HAP-1 (cell line): Measurements from ENCODE around the gene UGGT2.
"Not testable (repeated sequence)": the region's sequence is repeated elsewhere in the genome, so short reads cannot be mapped to it uniquely, and the experiment has no call there.

Source experiments
- DNase-seq, 2 experiments: peaks; one replicate each; pipeline ENCODE4 v3.0.0-alpha.2; 2016 to 2020; ENCODE audit warnings: low spot score in 2 of 2
- H3K27me3 ChIP-seq: fragments of 250-450 bp; sonication (Bioruptor Pico); 2 replicates; pipeline ENCODE4 v1.5.1; 2020; ENCODE audit warnings: low read depth, mild to moderate bottlenecking, moderate library complexity
- H3K36me3 ChIP-seq: fragments of 250-450 bp; sonication (Bioruptor Pico); replicated peaks from 2 replicates; pipeline ENCODE4 v1.5.1; 2020; ENCODE audit warnings: mild to moderate bottlenecking
- H3K4me1 ChIP-seq: fragments of 250-450 bp; sonication (Bioruptor Pico); 2 replicates; pipeline ENCODE4 v1.5.1; 2020; ENCODE audit warnings: mild to moderate bottlenecking
- H3K4me3 ChIP-seq: fragments of 250-450 bp; sonication (Bioruptor Pico); 2 replicates; pipeline ENCODE4 v1.5.1; 2020; ENCODE audit warnings: mild to moderate bottlenecking, moderate library complexity
- H3K9me3 ChIP-seq: fragments of 250-450 bp; sonication (Bioruptor Pico); 2 replicates; pipeline ENCODE4 v1.5.1; 2020; ENCODE audit warnings: mild to moderate bottlenecking, moderate library complexity
- in situ Hi-C: fragments of 300-500 bp; cut with MboI; formaldehyde crosslinking; loops from 3 replicates; pipeline ENCODE4 v1.14.3; 2020; ENCODE audit warnings: low sequenced_read_pairs, inconsistent platforms, mixed read lengths

Gene UGGT2

DNA sequence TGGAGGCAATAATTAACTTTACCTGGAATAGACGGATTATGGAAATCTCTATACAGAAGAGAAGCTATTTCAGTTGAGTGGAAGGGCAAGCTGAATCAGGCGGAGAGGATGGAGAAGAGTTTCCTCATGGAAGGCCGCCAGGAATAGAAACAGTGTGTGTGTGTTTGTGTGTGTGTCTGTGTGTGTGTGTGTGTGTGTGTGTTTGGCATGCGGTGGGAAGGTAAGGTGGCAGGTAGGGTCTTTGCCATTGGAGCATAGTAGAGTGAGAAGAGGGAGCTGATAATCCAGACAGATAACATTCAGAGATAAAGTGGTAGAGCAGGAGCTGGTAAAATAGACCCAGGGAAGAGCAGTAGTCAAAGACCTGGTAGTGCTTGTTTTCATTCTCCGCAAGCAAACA lies 27.5 kb upstream of the UGGT2 start:
- H3K4me3 ChIP-seq = no peak overlapping the region
- no peak for DNase-seq
- no peaks in the 10 kb centered on the region for H3K9me3 ChIP-seq
- no peaks in the 10 kb centered on the region for H3K36me3 ChIP-seq
- no peaks in the 10 kb centered on the region; the same call in 1 of the 2 replicates for H3K4me1 ChIP-seq
- H3K27me3 ChIP-seq = peaks cover 10% of the 10 kb centered on the region
- in situ Hi-C loops = no loop called here

DNA sequence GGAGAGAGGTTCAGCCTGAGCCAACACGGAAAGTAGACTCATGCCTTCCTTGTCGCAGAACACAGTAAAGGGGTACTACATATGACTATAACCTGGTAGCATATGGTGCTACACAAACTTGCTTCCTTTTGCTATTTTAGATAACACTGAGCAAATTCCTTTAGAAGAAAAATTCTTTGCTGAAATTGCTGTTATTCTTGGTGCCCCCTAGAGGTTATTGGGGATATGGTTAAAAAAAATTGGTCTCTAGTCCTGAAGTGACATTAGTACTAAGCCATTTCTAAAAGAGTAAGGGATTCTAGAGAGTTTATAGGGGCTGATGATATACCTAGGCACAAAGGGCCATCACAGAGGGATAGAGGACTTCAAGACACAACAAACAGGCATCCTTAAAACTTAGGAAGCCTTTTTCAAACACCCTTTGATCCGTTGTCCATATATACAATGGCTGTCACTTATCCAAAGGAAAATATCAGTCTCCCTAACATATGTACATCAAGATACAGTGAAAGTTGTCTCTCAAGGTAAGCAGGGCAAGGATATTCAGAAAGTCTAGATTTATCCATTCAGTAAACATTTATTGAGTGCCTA lies 22.8 kb upstream of the UGGT2 start:
- in situ Hi-C loops = no loop called here
- no peaks in the 10 kb centered on the region for H3K4me1 ChIP-seq
- DNase-seq = peak in 1 of 2 experiments; percentile 26
- H3K4me3 ChIP-seq = no peak overlapping the region
- H3K36me3 ChIP-seq = no peaks in the 10 kb centered on the region
- H3K9me3 ChIP-seq = no peaks in the 10 kb centered on the region
- peaks cover 5% of the 10 kb centered on the region for H3K27me3 ChIP-seq

DNA sequence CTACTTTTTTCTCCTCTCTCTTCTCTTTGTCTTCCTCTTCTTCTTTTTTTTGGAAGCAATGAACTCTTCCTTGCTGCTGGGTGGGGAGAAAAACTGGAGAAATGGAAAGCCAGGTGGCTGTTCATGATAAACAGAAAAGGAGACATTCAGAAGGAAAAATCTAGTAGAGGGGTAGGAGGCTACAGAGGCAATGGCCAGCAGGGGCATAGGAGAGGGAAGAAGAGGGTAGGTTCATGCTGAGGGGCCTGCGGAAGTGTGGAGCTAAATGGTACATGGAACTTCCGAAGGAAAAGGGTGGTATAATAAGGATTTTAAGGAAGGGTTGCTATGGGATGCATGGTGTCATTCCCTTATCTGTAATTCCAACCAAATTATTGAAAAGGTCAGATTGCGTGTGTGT lies 19.2 kb upstream of the UGGT2 start:
- no peak for DNase-seq
- in situ Hi-C loops = no loop called here
- Histone ChIP-seq H3K36me3 (no peaks in the 10 kb centered on the region), H3K27me3 (no peaks in the 10 kb centered on the region), H3K4me3 (no peak overlapping the region), H3K4me1 (no peaks in the 10 kb centered on the region), H3K9me3 (no peaks in the 10 kb centered on the region)

DNA sequence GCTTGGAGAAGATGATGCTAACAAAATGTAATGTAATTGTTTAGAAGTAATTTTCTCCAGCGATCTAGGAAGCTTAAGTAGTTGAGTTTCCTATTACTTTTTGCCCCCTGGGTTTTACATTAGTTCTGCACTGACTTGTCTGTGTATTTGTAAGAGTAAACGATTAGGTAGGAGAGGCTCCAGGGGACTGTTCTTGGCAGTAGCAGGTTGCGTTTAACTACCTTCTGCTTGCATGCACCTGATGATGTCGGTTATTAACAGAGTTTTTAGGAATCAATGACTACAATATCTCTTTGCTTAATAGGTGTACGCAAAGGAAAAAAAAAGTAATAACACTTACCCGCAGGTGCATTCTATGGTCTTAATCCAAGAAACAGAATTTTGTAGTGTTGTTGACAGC lies 18.3 kb upstream of the UGGT2 start:
- Histone ChIP-seq H3K36me3 (no peaks in the 10 kb centered on the region), H3K4me1 (no peaks in the 10 kb centered on the region), H3K4me3 (no peak overlapping the region), H3K27me3 (no peaks in the 10 kb centered on the region), H3K9me3 (no peaks in the 10 kb centered on the region)
- no peak for DNase-seq
- in situ Hi-C loops = no loop called here

DNA sequence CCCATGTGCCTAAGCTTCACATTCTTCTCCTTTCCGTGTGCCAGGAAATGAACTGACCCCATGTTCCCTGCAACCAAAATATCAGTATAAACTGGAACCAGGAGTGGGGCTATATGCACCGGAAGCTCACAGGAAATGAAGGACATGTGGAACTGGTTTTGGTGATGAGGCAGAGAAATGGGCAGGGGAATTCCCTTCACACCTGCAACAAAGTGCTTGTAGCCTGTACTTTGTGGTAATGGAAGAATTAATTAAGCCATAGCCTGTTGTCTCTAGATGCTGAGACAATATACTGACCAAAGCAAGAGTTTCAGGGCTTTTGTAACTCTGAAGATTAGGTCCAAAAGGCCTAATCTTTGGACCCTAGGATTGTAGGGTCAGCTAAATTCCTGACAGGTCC lies 15.5 kb upstream of the UGGT2 start:
- in situ Hi-C loops = no loop called here
- no peaks in the 10 kb centered on the region for H3K4me1 ChIP-seq
- H3K27me3 ChIP-seq = peaks cover 3% of the 10 kb centered on the region
- DNase-seq = no peak
- H3K4me3 ChIP-seq = no peak overlapping the region
- no peaks in the 10 kb centered on the region for H3K36me3 ChIP-seq
- H3K9me3 ChIP-seq = no peaks in the 10 kb centered on the region

DNA sequence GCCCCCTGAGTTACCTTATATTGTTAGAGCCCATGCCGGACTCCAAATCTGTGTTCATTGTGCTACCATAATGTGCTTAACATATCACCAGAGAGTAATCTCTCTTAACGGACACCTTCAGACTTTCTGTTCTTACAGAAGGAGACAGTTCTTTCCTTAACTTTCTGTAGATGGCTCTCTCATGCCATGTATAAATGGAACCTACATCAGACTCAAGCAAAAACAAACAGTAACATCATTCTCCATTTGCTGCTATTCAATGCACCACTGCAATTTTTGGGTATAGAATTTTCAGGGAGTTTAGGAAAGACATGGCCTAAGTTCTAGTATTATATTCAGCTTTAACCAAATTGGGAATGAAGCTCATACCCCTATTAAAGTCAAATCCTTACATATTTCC lies 12.6 kb upstream of the UGGT2 start:
- in situ Hi-C loops = no loop called here
- Histone ChIP-seq H3K36me3 (no peaks in the 10 kb centered on the region), H3K27me3 (peaks cover 12% of the 10 kb centered on the region), H3K4me1 (no peaks in the 10 kb centered on the region), H3K4me3 (no peak overlapping the region), H3K9me3 (no peaks in the 10 kb centered on the region)
- no peak for DNase-seq

DNA sequence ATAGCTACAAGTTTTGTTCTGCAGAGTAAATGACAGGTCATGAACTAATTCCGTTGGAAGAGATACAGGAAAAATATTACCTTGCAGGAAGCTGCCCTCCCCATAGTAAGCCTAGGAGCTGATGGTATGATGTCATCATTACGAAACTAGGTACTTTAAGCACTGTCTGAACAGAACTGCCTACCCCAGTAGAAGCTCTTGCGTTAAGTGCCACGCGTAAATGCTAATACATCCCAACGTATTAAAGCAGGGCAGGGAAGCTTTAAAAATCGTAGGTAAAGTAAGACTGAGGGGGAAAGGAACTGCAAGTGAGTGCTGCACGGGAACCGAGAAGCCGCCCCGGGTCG lies 572 bp downstream of the UGGT2 start:
- DNase-seq = no peak
- in situ Hi-C loops = no loop called here
- Histone ChIP-seq H3K36me3 (peaks cover 3% of the 10 kb centered on the region), H3K9me3 (peaks cover 6% of the 10 kb centered on the region; the same call in 1 of the 2 replicates), H3K4me3 (peak overlapping the region; percentile 87), H3K4me1 (peaks cover 7% of the 10 kb centered on the region), H3K27me3 (no peaks in the 10 kb centered on the region)

DNA sequence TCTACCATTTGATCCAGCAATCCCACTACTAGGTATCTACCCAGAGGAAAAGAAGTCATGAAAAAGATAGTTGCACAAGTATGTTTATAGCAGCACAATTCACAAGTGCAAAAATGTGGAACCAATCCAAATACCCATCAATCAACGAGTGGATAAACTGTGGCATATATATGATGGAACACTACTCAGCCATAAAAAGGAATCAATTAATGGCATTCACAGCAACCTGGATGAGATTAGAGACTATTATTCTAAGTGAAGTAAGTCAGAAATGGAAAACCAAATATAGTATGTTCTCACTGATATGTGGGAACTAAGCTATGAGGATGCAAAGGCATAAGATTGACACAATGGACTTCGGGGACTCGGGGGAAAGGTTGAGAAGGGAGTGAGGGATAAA lies 1.3 kb downstream of the UGGT2 start:
- H3K27me3 ChIP-seq, H3K9me3 ChIP-seq, H3K4me1 ChIP-seq, in situ Hi-C loops, H3K36me3 ChIP-seq, DNase-seq: not testable (repeated sequence)
- H3K4me3 ChIP-seq = peak overlapping the region; percentile 87

DNA sequence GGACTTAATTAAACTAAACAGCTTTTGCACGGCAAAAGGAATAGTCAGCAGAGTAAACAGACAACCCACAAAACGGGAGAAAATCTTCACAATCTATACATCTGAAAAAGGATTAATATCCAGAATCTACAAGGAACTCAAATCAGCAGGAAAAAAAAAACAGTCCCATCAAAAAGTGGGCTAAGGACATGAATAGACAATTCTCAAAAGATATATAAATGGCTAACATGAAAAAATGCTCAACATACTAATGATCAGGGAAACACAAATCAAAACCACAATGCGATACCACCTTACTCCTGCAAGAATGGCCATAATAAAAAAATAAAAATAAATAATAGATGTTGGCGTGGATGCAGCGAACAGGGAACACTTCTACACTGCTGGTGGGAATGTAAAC lies 1.7 kb downstream of the UGGT2 start:
- H3K9me3 ChIP-seq, in situ Hi-C loops, H3K4me1 ChIP-seq, DNase-seq, H3K27me3 ChIP-seq, H3K4me3 ChIP-seq, H3K36me3 ChIP-seq: not testable (repeated sequence)

DNA sequence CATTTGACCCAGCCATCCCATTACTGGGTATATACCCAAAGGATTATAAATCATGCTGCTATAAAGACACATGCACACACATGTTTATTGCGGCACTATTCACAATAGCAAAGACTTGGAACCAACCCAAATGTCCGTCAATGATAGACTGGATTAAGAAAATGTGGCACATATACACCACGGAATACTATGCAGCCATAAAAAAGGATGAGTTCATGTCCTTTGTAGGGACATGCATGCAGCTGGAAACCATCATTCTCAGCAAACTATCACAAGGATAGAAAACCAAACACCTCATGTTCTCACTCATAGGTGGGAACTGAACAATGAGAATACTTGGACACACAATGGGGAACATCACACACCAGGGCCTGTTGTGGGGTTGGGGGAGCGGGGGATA lies 2.2 kb downstream of the UGGT2 start:
- H3K9me3 ChIP-seq, in situ Hi-C loops, H3K4me3 ChIP-seq, H3K36me3 ChIP-seq, H3K27me3 ChIP-seq, DNase-seq, H3K4me1 ChIP-seq: not testable (repeated sequence)

DNA sequence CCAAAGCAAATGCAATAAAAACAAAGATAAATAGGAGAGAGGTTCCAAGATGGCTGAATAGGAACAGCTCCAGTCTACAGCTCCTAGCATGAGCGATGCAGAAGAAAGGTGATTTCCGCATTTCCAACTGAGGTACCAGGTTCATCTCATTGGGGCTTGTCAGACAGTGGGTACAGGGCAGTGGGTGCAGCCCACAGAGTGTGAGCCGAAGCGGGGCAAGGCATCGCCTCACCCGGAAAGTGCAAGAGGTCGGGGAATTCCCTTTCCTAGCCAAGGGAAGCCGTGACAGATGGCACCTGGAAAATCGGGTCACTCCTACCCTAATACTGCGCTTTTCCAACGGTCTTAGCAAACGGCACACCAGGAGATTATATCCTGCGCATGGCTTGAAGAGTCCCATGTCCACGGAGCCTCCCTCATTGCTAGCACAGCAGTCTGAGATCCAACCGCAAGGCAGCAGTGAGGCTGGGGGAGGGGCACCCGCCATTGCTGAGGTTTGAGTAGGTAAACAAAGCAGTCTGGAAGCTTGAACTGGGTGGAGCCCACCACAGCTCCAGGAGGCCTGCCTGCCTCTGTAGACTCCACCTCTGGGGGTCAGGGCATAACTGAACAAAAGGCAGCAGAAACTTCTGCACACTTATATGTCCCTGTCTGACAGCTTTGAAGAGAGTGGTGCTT lies 6.6 kb downstream of the UGGT2 start:
- in situ Hi-C loops, H3K4me1 ChIP-seq, H3K27me3 ChIP-seq, H3K36me3 ChIP-seq, DNase-seq, H3K4me3 ChIP-seq: not testable (repeated sequence)
- peaks cover 16% of the 10 kb centered on the region for H3K9me3 ChIP-seq

DNA sequence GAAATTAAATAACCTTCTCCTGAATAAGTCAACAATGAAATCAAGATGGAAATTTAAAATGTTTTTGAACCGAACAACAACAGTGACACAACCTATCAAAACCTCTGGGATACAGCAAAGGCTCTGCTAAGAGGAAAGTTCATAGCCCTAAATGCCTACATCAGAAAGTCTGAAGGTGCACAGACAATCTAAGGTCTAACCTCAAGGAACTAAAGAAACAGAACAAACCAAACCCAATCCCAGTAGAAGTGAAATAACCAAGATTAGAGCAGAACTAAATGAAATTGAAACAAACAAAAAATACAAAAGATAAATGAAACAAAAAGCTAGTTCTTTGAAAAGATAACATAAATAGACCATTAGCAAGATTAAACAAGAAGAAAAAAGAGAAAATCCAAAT lies 9.0 kb downstream of the UGGT2 start:
- Histone ChIP-seq H3K36me3 (no peaks in the 10 kb centered on the region), H3K4me1 (peaks cover 14% of the 10 kb centered on the region), H3K9me3 (peaks cover 12% of the 10 kb centered on the region; the same call in 1 of the 2 replicates), H3K27me3 (no peaks in the 10 kb centered on the region), H3K4me3 (no peak overlapping the region)
- in situ Hi-C loops = no loop called here
- DNase-seq = no peak

DNA sequence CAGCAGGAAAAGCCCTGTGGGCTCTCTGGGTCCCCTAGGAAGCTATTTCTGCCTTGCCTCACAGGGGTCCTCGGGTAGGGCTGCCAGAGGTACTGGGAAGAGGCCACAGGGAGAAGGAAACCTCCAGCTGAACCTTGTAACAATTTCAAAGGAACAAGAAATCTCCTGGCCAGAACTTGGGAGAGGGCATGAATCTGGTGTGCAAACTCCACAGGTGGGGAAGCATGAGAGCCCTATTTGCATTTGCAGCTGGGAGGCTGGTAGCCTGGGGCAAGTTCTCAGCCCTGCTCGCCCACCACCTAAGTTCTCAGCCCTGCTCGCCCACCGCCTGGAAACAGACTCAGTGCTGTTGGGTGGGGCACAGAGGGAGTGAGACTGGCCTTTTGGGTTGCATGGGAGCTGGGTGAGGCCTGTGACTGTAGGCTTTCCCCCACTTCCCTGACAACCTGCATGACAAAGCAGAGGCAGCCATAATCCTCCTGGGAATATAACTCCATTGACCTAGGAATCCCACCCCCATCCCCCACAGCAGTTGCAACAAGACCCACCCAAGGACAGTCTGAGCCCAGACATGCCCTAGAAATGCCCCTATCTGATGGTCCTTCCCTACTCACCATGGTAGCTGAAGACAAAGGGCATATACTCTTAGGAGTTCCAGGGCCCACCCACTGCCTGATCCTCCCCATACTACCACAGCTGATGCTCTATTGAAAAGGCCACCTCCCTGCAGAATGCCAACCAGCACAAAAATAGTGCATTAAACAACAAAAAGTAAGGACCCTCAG lies 11.7 kb downstream of the UGGT2 start:
- Histone ChIP-seq H3K9me3 (peaks cover 12% of the 10 kb centered on the region; the same call in 1 of the 2 replicates), H3K27me3 (no peaks in the 10 kb centered on the region), H3K36me3 (no peaks in the 10 kb centered on the region), H3K4me3 (no peak overlapping the region), H3K4me1 (peaks cover 14% of the 10 kb centered on the region)
- in situ Hi-C loops = no loop called here
- DNase-seq = peak; percentile 18 to 74

DNA sequence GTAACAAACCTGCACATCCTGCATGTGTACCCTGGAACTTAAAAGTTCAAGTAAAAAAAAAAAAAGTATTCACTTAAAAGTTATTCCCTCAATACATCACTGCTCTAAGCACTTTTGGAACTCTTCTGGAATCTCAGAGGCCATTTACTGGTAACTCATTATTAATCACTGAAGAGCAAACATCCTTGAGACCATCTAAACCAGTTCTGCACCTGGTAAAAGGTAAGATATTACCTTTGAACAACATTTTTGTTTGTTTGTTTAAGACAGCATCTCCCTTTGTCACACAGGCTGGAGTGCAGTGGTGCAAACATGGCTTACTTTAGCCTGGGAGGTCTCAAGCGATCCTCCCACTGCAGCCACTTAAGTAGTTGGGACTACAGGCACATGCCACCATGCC lies 16.7 kb downstream of the UGGT2 start:
- no peak for DNase-seq
- Histone ChIP-seq H3K4me3 (no peak overlapping the region), H3K9me3 (peaks cover 2% of the 10 kb centered on the region; the same call in 1 of the 2 replicates), H3K4me1 (peaks cover 6% of the 10 kb centered on the region), H3K27me3 (no peaks in the 10 kb centered on the region), H3K36me3 (no peaks in the 10 kb centered on the region)
- in situ Hi-C loops = no loop called here
